K562 (cell line): Measurements from ENCODE around the gene TNK2. TPM values are rescaled to one million over a fixed set of nuclear protein-coding genes. Genes with fewer than 3 reads are reported as not detected.

ENCODE experiments used
- ATAC-seq: fragments of 200-7000 bp; cut with Tn5 transposase; 3 replicates; pipeline ENCODE4 v1.9.1; 2020; ENCODE audit warnings: moderate library complexity
- BruUV-seq: library from RNA; stranded (reverse); fragments of 400-500 nt; replicated peaks from 2 replicates; lab custom pipeline; 2021; lab: Mats Ljungman, UMichigan
- CTCF ChIA-PET: fragments of 300-600 bp; formaldehyde crosslinking; extraction: SDS; loops from one replicate; lab custom pipeline; 2021; ENCODE audit warnings: low intra/inter-chr PET ratio; lab: Yijun Ruan, JAX
- POLR2A ChIA-PET: fragments of 300-600, 350-650 bp; sonication (Branson Sonifier 250); formaldehyde crosslinking; extraction: SDS; loops from one replicate; lab custom pipeline; 2021; ENCODE audit warnings: antibody characterized with exemption, inconsistent platforms; lab: Yijun Ruan, JAX
- DNase-seq, 4 experiments: peaks; one replicate each; pipeline versions ENCODE4 v3.0.0 to v3.0.0-alpha.2; 2011 to 2018; ENCODE audit warnings: low spot score in 3 of 4, mixed read lengths in 3 of 4; ENCODE audit errors: extremely low read depth in 1 of 4
- FAIRE-seq: peaks from 2 replicates; lab custom pipeline; 2011; peaks lifted over from hg19 to GRCh38; lab: Jason Lieb, UNC
- H2AFZ ChIP-seq: 2 replicates; pipeline ENCODE4 v1.6.0; 2011; ENCODE audit warnings: low read depth, low read length, control low read depth, inconsistent platforms
- H3K27ac ChIP-seq: fragments of 200-600 bp; 3 replicates; pipeline ENCODE4 v1.8.0; 2011; ENCODE audit warnings: low read depth, mild to moderate bottlenecking, control low read depth, inconsistent platforms, low read length, moderate library complexity, mixed read lengths; ENCODE audit errors: extremely low read depth
- H3K27me3 ChIP-seq, 2 experiments: fragments of 300-600 bp in 1 of 2; 2 replicates in 1 of 2; 3 replicates in 1 of 2; pipeline versions ENCODE4 v1.6.0 to v1.8.0; 2011; ENCODE audit warnings: inconsistent platforms in 2 of 2, low read length in 2 of 2, mild to moderate bottlenecking in 1 of 2, mixed read lengths in 1 of 2, moderate library complexity in 1 of 2; ENCODE audit not compliant: control insufficient read depth in 2 of 2, insufficient read depth in 2 of 2
- H3K36me3 ChIP-seq: fragments of 300-600 bp; 3 replicates; pipeline ENCODE4 v1.8.0; 2011; ENCODE audit warnings: mild to moderate bottlenecking, low read length, inconsistent platforms; ENCODE audit not compliant: control insufficient read depth, insufficient read depth
- H3K4me1 ChIP-seq, 2 experiments: fragments of 200-600 bp in 1 of 2; replicated peaks in 1 of 2; 2 replicates in 1 of 2; 3 replicates in 1 of 2; pipeline versions ENCODE4 v1.5.1 to v1.8.0; 2011; ENCODE audit warnings: inconsistent platforms in 2 of 2, low read length in 2 of 2, mild to moderate bottlenecking in 1 of 2, mixed read lengths in 1 of 2, moderate library complexity in 1 of 2; ENCODE audit not compliant: control insufficient read depth in 2 of 2, insufficient read depth in 2 of 2
- H3K4me2 ChIP-seq: 2 replicates; pipeline ENCODE4 v1.6.1; 2011; ENCODE audit warnings: low read length, control low read depth, inconsistent platforms, mixed read lengths; ENCODE audit not compliant: insufficient read depth
- H3K4me3 ChIP-seq: fragments of 200-600 bp; sonication (generic), shearing (Covaris generic); 2 replicates; pipeline ENCODE4 v1.5.1; 2016; ENCODE audit warnings: control low read depth, inconsistent platforms
- H3K79me2 ChIP-seq: fragments of 200-600 bp; 3 replicates; pipeline ENCODE4 v1.8.0; 2011; ENCODE audit warnings: low read length, inconsistent platforms; ENCODE audit not compliant: control insufficient read depth, insufficient read depth
- H3K9ac ChIP-seq, 2 experiments: 2 replicates each; pipeline versions ENCODE4 v1.6.0 to v1.6.1; 2011; ENCODE audit warnings: low read depth in 2 of 2, low read length in 2 of 2, control low read depth in 1 of 2, inconsistent platforms in 1 of 2, mild to moderate bottlenecking in 1 of 2, mixed read lengths in 1 of 2; ENCODE audit not compliant: insufficient read depth in 1 of 2
- H3K9me1 ChIP-seq: one replicate; pipeline ENCODE4 v1.6.0; 2011; ENCODE audit warnings: inconsistent platforms, mild to moderate bottlenecking, low read length, moderate library complexity; ENCODE audit not compliant: control insufficient read depth, insufficient read depth
- H3K9me3 ChIP-seq: replicated peaks from 2 replicates; pipeline ENCODE4 v1.5.1; 2011; ENCODE audit warnings: low read depth, low read length, inconsistent platforms; ENCODE audit not compliant: control insufficient read depth, insufficient read depth
- H4K20me1 ChIP-seq: replicated peaks from 2 replicates; pipeline ENCODE4 v1.6.1; 2011; ENCODE audit warnings: low read length, inconsistent platforms, mixed read lengths; ENCODE audit not compliant: control insufficient read depth, insufficient read depth
- CBFA2T3 ChIP-seq: fragments of 450-650 bp; IDR thresholded peaks from 2 replicates; pipeline ENCODE4 v1.6.1; 2017
- CC2D1A ChIP-seq: fragments of 450-650 bp; IDR thresholded peaks from 2 replicates; pipeline ENCODE4 v1.6.1; 2017; ENCODE audit warnings: mild to moderate bottlenecking
- COPS2 ChIP-seq: fragments of 450-650 bp; conservative IDR thresholded peaks from 2 replicates; pipeline ENCODE4 v1.6.1; 2016; ENCODE audit warnings: mild to moderate bottlenecking, moderate library complexity
- DIDO1 ChIP-seq: fragments of 450-650 bp; IDR thresholded peaks from 2 replicates; pipeline ENCODE4 v1.6.1; 2016; ENCODE audit warnings: low read depth, missing biosample characterization, missing genetic modification characterization
- MIER1 ChIP-seq: fragments of 450-650 bp; IDR thresholded peaks from 2 replicates; pipeline ENCODE4 v1.6.1; 2016; ENCODE audit warnings: antibody characterized with exemption, mild to moderate bottlenecking, low read depth
- POLR2AphosphoS5 ChIP-seq: IDR thresholded peaks from 2 replicates; pipeline ENCODE4 v1.6.1; 2011; ENCODE audit warnings: mild to moderate bottlenecking, low read depth, low read length, moderate library complexity; ENCODE audit not compliant: control insufficient read depth, insufficient read depth
- STAT5A ChIP-seq: IDR thresholded peaks from 2 replicates; pipeline ENCODE4 v1.6.1; 2012; ENCODE audit warnings: low read length, inconsistent platforms, borderline replicate concordance
- ZNF239 ChIP-seq: fragments of 250-450 bp; sonication (Bioruptor Pico); IDR thresholded peaks from 2 replicates; pipeline ENCODE4 v1.4.0; 2020; ENCODE audit warnings: mild to moderate bottlenecking
- ZNF263 ChIP-seq: sonication (generic); formaldehyde crosslinking; IDR thresholded peaks from 2 replicates; pipeline ENCODE4 v1.8.0; 2022; ENCODE audit warnings: mild to moderate bottlenecking, missing genetic modification reagents, borderline replicate concordance
- ZNF79 ChIP-seq: fragments of 250-450 bp; sonication (Bioruptor Pico); IDR thresholded peaks from 2 replicates; pipeline ENCODE4 v1.4.0; 2020; ENCODE audit warnings: low read depth, mild to moderate bottlenecking, moderate library complexity
- WGBS: fragments of 100-300 bp; shearing (Covaris generic); methylation state at CpG from one replicate; pipeline ENCODE4 v1.1.6; 2016; ENCODE audit warnings: low coverage, mixed read lengths; ENCODE audit not compliant: insufficient coverage; ENCODE audit errors: missing lambda C conversion rate; 5-methylcytosine and 5-hydroxymethylcytosine counted together
- in situ Hi-C: fragments of 300-500 bp; cut with MboI; formaldehyde crosslinking; loops from 4 replicates; pipeline ENCODE4 v1.15.0; 2018; ENCODE audit warnings: inconsistent platforms, mixed read lengths
- intact Hi-C: fragments of 100-400 bp; cut with micrococcal nuclease; formaldehyde crosslinking; loops from 2 replicates; pipeline ENCODE4 v1.14.2; 2022
- polyA plus RNA-seq, 8 experiments: library from polyadenylated mRNA; depleted of rRNA in 4 of 8; stranded (reverse) in 5 of 8; unstranded in 3 of 8; fragments of >200 nt; fragmentation: Nextera tagmentation in 2 of 8; fragmentation: Illumina TruSeq in 1 of 8; extraction: Ambion mirVana in 2 of 8; extraction: Trizol in 1 of 8; gene quantifications; 2 replicates each; pipeline versions ENCODE4 v1.2.1 to v1.2.3, GENCODE V29; 2011 to 2014; ENCODE audit warnings: inconsistent platforms in 1 of 8, missing spikeins in 1 of 8
- total RNA-seq, 7 experiments: library from RNA; depleted of rRNA in 6 of 7; stranded (reverse); fragments of >200 nt in 6 of 7; fragmentation: Illumina TruSeq in 2 of 7; extraction: Trizol in 2 of 7; gene quantifications; 2 replicates each; pipeline versions ENCODE4 v1.2.1 to v1.2.3, GENCODE V29; 2011 to 2021; ENCODE audit warnings: low replicate concordance in 1 of 7
- TF ChIP-seq, protein P1 (sequence below): sonication (generic); formaldehyde crosslinking; IDR thresholded peaks from 2 replicates; pipeline ENCODE4 v1.8.0; 2023; ENCODE audit warnings: mild to moderate bottlenecking, missing genetic modification reagents
- TF ChIP-seq, protein P2 (sequence below): sonication (generic); formaldehyde crosslinking; IDR thresholded peaks from 2 replicates; pipeline ENCODE4 v1.8.1; 2023; ENCODE audit warnings: mild to moderate bottlenecking, missing genetic modification reagents
- TF ChIP-seq, protein P3 (sequence below): fragments of 450-650 bp; IDR thresholded peaks from 2 replicates; pipeline ENCODE4 v1.6.1; 2016; ENCODE audit warnings: low read depth

TNK2 gene
- total and polyA plus RNA-seq, 9 of the 15 experiments (the other 6 are each of a cell fraction or from before 2014, with no cell fraction given): 0.03 to 33.8 (median 6.5) TPM

DNA sequence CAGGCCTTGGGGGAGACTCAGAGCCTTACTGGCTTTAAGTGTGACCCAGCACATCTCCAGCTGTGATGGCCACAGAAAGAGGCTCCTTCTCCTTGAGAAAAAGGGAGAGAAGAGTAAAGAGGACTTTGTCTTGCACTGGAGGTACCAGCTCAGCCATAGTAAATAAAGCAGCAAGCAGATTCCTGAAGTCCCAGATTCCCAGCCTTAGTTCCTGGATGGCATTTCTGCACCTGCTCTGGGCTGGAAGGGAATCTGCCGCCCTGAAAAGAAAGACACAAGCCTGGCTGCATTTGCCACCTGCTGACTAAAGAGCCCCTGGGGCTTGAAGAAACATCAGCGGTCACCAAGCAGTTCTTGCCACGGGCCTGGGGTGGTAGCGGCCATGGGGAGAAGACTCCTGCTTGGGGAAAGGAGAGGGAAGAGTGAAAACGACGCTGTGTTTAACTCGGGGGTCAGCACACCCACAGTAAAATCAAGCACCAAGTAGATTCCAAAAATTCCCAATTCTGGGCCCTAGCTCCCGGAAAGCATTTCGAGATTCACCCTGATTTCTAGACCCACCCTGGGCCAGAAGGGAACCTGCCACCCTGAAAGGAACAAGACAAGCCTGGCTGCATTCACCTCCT is 24.2 kb upstream of the TNK2 start:
- no peaks in the 10 kb centered on the region for H3K36me3 ChIP-seq
- no peaks in the 10 kb centered on the region for H4K20me1 ChIP-seq
- intact Hi-C loops (no loop called here), in situ Hi-C loops (no loop called here)
- FAIRE-seq: no peak
- H3K9me1 ChIP-seq: no peaks in the 10 kb centered on the region
- H3K27ac ChIP-seq: no peak overlapping the region
- H3K4me1 ChIP-seq: no peaks in the 10 kb centered on the region
- ChIA-PET POLR2A (interaction anchor here (1.0 to 1.3 kb wide), 3 partner anchors 11 to 13 kb away, joined by 3 to 6 read pairs (median 4); no protein-coding TSS in a partner anchor), CTCF (no interaction called here)
- H3K9me3 ChIP-seq: no peaks in the 10 kb centered on the region
- H3K4me2 ChIP-seq: no peak overlapping the region
- no peaks in the 10 kb centered on the region for H3K79me2 ChIP-seq
- DNase-seq: no peak
- ATAC-seq: no peak; the same call in 1 of the 3 replicates
- BruUV-seq: no TSS peak
- H2AFZ ChIP-seq: no peak overlapping the region
- H3K9ac ChIP-seq: no peak overlapping the region
- WGBS: 46% methylated on average over 9 of the region's 9 CpGs
- no peak overlapping the region for H3K4me3 ChIP-seq
- no peaks in the 10 kb centered on the region; a peak in 1 of 5 replicates for H3K27me3 ChIP-seq
- TF ChIP-seq ZNF263 (CRISPR knock-in tag) (no peak), MIER1 (no peak), DIDO1 (tag) (no peak), ZNF79 (CRISPR knock-in tag) (no peak), POLR2AphosphoS5 (no peak), CC2D1A (no peak), COPS2 (no peak), ZNF239 (CRISPR knock-in tag) (no peak), CBFA2T3 (no peak), STAT5A (no peak)
- TF ChIP-seq, protein P1, sequence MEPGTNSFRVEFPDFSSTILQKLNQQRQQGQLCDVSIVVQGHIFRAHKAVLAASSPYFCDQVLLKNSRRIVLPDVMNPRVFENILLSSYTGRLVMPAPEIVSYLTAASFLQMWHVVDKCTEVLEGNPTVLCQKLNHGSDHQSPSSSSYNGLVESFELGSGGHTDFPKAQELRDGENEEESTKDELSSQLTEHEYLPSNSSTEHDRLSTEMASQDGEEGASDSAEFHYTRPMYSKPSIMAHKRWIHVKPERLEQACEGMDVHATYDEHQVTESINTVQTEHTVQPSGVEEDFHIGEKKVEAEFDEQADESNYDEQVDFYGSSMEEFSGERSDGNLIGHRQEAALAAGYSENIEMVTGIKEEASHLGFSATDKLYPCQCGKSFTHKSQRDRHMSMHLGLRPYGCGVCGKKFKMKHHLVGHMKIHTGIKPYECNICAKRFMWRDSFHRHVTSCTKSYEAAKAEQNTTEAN (CRISPR knock-in tag): no peak
- TF ChIP-seq, protein P2, sequence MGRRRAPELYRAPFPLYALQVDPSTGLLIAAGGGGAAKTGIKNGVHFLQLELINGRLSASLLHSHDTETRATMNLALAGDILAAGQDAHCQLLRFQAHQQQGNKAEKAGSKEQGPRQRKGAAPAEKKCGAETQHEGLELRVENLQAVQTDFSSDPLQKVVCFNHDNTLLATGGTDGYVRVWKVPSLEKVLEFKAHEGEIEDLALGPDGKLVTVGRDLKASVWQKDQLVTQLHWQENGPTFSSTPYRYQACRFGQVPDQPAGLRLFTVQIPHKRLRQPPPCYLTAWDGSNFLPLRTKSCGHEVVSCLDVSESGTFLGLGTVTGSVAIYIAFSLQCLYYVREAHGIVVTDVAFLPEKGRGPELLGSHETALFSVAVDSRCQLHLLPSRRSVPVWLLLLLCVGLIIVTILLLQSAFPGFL (CRISPR knock-in tag): no peak
- TF ChIP-seq, protein P3, sequence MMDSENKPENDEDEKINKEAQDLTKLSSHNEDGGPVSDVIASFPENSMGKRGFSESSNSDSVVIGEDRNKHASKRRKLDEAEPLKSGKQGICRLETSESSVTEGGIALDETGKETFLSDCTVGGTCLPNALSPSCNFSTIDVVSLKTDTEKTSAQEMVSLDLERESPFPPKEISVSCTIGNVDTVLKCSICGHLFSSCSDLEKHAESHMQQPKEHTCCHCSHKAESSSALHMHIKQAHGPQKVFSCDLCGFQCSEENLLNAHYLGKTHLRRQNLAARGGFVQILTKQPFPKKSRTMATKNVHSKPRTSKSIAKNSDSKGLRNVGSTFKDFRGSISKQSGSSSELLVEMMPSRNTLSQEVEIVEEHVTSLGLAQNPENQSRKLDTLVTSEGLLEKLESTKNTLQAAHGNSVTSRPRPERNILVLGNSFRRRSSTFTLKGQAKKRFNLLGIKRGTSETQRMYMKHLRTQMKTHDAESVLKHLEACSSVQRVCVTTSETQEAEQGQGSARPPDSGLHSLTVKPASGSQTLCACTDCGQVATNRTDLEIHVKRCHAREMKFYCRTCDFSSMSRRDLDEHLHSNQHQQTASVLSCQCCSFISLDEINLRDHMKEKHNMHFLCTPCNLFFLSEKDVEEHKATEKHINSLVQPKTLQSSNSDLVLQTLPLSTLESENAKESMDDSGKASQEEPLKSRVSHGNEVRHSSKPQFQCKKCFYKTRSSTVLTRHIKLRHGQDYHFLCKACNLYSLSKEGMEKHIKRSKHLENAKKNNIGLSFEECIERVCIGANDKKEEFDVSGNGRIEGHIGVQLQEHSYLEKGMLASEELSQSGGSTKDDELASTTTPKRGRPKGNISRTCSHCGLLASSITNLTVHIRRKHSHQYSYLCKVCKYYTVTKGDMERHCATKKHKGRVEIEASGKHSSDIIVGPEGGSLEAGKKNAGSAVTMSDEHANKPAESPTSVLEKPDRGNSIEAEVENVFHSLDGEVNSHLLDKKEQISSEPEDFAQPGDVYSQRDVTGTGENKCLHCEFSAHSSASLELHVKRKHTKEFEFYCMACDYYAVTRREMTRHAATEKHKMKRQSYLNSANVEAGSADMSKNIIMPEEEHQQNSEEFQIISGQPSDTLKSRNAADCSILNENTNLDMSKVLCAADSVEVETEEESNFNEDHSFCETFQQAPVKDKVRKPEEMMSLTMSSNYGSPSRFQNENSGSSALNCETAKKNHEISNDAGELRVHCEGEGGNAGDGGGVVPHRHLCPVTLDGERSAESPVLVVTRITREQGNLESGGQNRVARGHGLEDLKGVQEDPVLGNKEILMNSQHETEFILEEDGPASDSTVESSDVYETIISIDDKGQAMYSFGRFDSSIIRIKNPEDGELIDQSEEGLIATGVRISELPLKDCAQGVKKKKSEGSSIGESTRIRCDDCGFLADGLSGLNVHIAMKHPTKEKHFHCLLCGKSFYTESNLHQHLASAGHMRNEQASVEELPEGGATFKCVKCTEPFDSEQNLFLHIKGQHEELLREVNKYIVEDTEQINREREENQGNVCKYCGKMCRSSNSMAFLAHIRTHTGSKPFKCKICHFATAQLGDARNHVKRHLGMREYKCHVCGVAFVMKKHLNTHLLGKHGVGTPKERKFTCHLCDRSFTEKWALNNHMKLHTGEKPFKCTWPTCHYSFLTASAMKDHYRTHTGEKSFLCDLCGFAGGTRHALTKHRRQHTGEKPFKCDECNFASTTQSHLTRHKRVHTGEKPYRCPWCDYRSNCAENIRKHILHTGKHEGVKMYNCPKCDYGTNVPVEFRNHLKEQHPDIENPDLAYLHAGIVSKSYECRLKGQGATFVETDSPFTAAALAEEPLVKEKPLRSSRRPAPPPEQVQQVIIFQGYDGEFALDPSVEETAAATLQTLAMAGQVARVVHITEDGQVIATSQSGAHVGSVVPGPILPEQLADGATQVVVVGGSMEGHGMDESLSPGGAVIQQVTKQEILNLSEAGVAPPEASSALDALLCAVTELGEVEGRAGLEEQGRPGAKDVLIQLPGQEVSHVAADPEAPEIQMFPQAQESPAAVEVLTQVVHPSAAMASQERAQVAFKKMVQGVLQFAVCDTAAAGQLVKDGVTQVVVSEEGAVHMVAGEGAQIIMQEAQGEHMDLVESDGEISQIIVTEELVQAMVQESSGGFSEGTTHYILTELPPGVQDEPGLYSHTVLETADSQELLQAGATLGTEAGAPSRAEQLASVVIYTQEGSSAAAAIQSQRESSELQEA: no peak
